K562 (cell line): Measurements from ENCODE around the gene CGB3. TPM values are rescaled to one million over a fixed set of nuclear protein-coding genes. Genes with fewer than 3 reads are reported as not detected.
"Not testable (repeated sequence)": the region's sequence is repeated elsewhere in the genome, so short reads cannot be mapped to it uniquely, and the experiment has no call there.

ENCODE experiments used
- ATAC-seq: fragments of 200-7000 bp; cut with Tn5 transposase; 3 replicates; pipeline ENCODE4 v1.9.1; 2020; ENCODE audit warnings: moderate library complexity
- BruUV-seq: library from RNA; stranded (reverse); fragments of 400-500 nt; replicated peaks from 2 replicates; lab custom pipeline; 2021; lab: Mats Ljungman, UMichigan
- CTCF ChIA-PET: fragments of 300-600 bp; formaldehyde crosslinking; extraction: SDS; loops from one replicate; lab custom pipeline; 2021; ENCODE audit warnings: low intra/inter-chr PET ratio; lab: Yijun Ruan, JAX
- POLR2A ChIA-PET: fragments of 300-600, 350-650 bp; sonication (Branson Sonifier 250); formaldehyde crosslinking; extraction: SDS; loops from one replicate; lab custom pipeline; 2021; ENCODE audit warnings: antibody characterized with exemption, inconsistent platforms; lab: Yijun Ruan, JAX
- DNase-seq, 4 experiments: peaks; one replicate each; pipeline versions ENCODE4 v3.0.0 to v3.0.0-alpha.2; 2011 to 2018; ENCODE audit warnings: low spot score in 3 of 4, mixed read lengths in 3 of 4; ENCODE audit errors: extremely low read depth in 1 of 4
- FAIRE-seq: peaks from 2 replicates; lab custom pipeline; 2011; peaks lifted over from hg19 to GRCh38; lab: Jason Lieb, UNC
- H2AFZ ChIP-seq: 2 replicates; pipeline ENCODE4 v1.6.0; 2011; ENCODE audit warnings: low read depth, low read length, control low read depth, inconsistent platforms
- H3K27ac ChIP-seq: fragments of 200-600 bp; 3 replicates; pipeline ENCODE4 v1.8.0; 2011; ENCODE audit warnings: low read depth, mild to moderate bottlenecking, control low read depth, inconsistent platforms, low read length, moderate library complexity, mixed read lengths; ENCODE audit errors: extremely low read depth
- H3K27me3 ChIP-seq, 2 experiments: fragments of 300-600 bp in 1 of 2; 2 replicates in 1 of 2; 3 replicates in 1 of 2; pipeline versions ENCODE4 v1.6.0 to v1.8.0; 2011; ENCODE audit warnings: inconsistent platforms in 2 of 2, low read length in 2 of 2, mild to moderate bottlenecking in 1 of 2, mixed read lengths in 1 of 2, moderate library complexity in 1 of 2; ENCODE audit not compliant: control insufficient read depth in 2 of 2, insufficient read depth in 2 of 2
- H3K36me3 ChIP-seq: fragments of 300-600 bp; 3 replicates; pipeline ENCODE4 v1.8.0; 2011; ENCODE audit warnings: mild to moderate bottlenecking, low read length, inconsistent platforms; ENCODE audit not compliant: control insufficient read depth, insufficient read depth
- H3K4me1 ChIP-seq, 2 experiments: fragments of 200-600 bp in 1 of 2; replicated peaks in 1 of 2; 2 replicates in 1 of 2; 3 replicates in 1 of 2; pipeline versions ENCODE4 v1.5.1 to v1.8.0; 2011; ENCODE audit warnings: inconsistent platforms in 2 of 2, low read length in 2 of 2, mild to moderate bottlenecking in 1 of 2, mixed read lengths in 1 of 2, moderate library complexity in 1 of 2; ENCODE audit not compliant: control insufficient read depth in 2 of 2, insufficient read depth in 2 of 2
- H3K4me2 ChIP-seq: 2 replicates; pipeline ENCODE4 v1.6.1; 2011; ENCODE audit warnings: low read length, control low read depth, inconsistent platforms, mixed read lengths; ENCODE audit not compliant: insufficient read depth
- H3K4me3 ChIP-seq: fragments of 200-600 bp; sonication (generic), shearing (Covaris generic); 2 replicates; pipeline ENCODE4 v1.5.1; 2016; ENCODE audit warnings: control low read depth, inconsistent platforms
- H3K79me2 ChIP-seq: fragments of 200-600 bp; 3 replicates; pipeline ENCODE4 v1.8.0; 2011; ENCODE audit warnings: low read length, inconsistent platforms; ENCODE audit not compliant: control insufficient read depth, insufficient read depth
- H3K9ac ChIP-seq, 2 experiments: 2 replicates each; pipeline versions ENCODE4 v1.6.0 to v1.6.1; 2011; ENCODE audit warnings: low read depth in 2 of 2, low read length in 2 of 2, control low read depth in 1 of 2, inconsistent platforms in 1 of 2, mild to moderate bottlenecking in 1 of 2, mixed read lengths in 1 of 2; ENCODE audit not compliant: insufficient read depth in 1 of 2
- H3K9me1 ChIP-seq: one replicate; pipeline ENCODE4 v1.6.0; 2011; ENCODE audit warnings: inconsistent platforms, mild to moderate bottlenecking, low read length, moderate library complexity; ENCODE audit not compliant: control insufficient read depth, insufficient read depth
- H3K9me3 ChIP-seq: replicated peaks from 2 replicates; pipeline ENCODE4 v1.5.1; 2011; ENCODE audit warnings: low read depth, low read length, inconsistent platforms; ENCODE audit not compliant: control insufficient read depth, insufficient read depth
- H4K20me1 ChIP-seq: replicated peaks from 2 replicates; pipeline ENCODE4 v1.6.1; 2011; ENCODE audit warnings: low read length, inconsistent platforms, mixed read lengths; ENCODE audit not compliant: control insufficient read depth, insufficient read depth
- CREM ChIP-seq: IDR thresholded peaks from 2 replicates; pipeline ENCODE4 v1.6.1; 2014; ENCODE audit warnings: antibody characterized with exemption, low read depth
- WGBS: fragments of 100-300 bp; shearing (Covaris generic); methylation state at CpG from one replicate; pipeline ENCODE4 v1.1.6; 2016; ENCODE audit warnings: low coverage, mixed read lengths; ENCODE audit not compliant: insufficient coverage; ENCODE audit errors: missing lambda C conversion rate; 5-methylcytosine and 5-hydroxymethylcytosine counted together
- in situ Hi-C: fragments of 300-500 bp; cut with MboI; formaldehyde crosslinking; loops from 4 replicates; pipeline ENCODE4 v1.15.0; 2018; ENCODE audit warnings: inconsistent platforms, mixed read lengths
- intact Hi-C: fragments of 100-400 bp; cut with micrococcal nuclease; formaldehyde crosslinking; loops from 2 replicates; pipeline ENCODE4 v1.14.2; 2022
- polyA plus RNA-seq, 8 experiments: library from polyadenylated mRNA; depleted of rRNA in 4 of 8; stranded (reverse) in 5 of 8; unstranded in 3 of 8; fragments of >200 nt; fragmentation: Nextera tagmentation in 2 of 8; fragmentation: Illumina TruSeq in 1 of 8; extraction: Ambion mirVana in 2 of 8; extraction: Trizol in 1 of 8; gene quantifications; 2 replicates each; pipeline versions ENCODE4 v1.2.1 to v1.2.3, GENCODE V29; 2011 to 2014; ENCODE audit warnings: inconsistent platforms in 1 of 8, missing spikeins in 1 of 8
- total RNA-seq, 7 experiments: library from RNA; depleted of rRNA in 6 of 7; stranded (reverse); fragments of >200 nt in 6 of 7; fragmentation: Illumina TruSeq in 2 of 7; extraction: Trizol in 2 of 7; gene quantifications; 2 replicates each; pipeline versions ENCODE4 v1.2.1 to v1.2.3, GENCODE V29; 2011 to 2021; ENCODE audit warnings: low replicate concordance in 1 of 7

Gene CGB3
- total and polyA plus RNA-seq, 9 of the 15 experiments (the other 6 are each of a cell fraction or from before 2014, with no cell fraction given), result not detected

- H3K36me3 ChIP-seq, H3K4me1 ChIP-seq, H4K20me1 ChIP-seq, DNase-seq, H3K4me2 ChIP-seq, H3K79me2 ChIP-seq, intact Hi-C loops, in situ Hi-C loops, H3K9me1 ChIP-seq, ATAC-seq, BruUV-seq, H3K9me3 ChIP-seq, CTCF ChIA-PET, H2AFZ ChIP-seq, H3K27ac ChIP-seq, H3K9ac ChIP-seq, FAIRE-seq, H3K4me3 ChIP-seq, POLR2A ChIA-PET: not testable (repeated sequence)
- 0 out of 2 replicates have a peak, but pooled peaks have one; percentile 19 for TF ChIP-seq CREM
- H3K27me3 ChIP-seq, result peaks cover 0 to 11% of the 10 kb centered on the region in 2 experiments; a peak in 2 of 5 replicates
- WGBS, result 7% methylated on average over 22 of the region's 24 CpGs
These were observed 26.4 kb upstream of the CGB3 start for GRCh38 chr19:49050376-49051033.

- H3K27me3 ChIP-seq, ATAC-seq, H4K20me1 ChIP-seq, H3K4me1 ChIP-seq, H3K27ac ChIP-seq, BruUV-seq, CTCF ChIA-PET, in situ Hi-C loops, intact Hi-C loops, H3K4me2 ChIP-seq, H3K36me3 ChIP-seq, FAIRE-seq, H2AFZ ChIP-seq, H3K9me1 ChIP-seq, H3K9me3 ChIP-seq, POLR2A ChIA-PET, H3K4me3 ChIP-seq, DNase-seq, H3K79me2 ChIP-seq, H3K9ac ChIP-seq: not testable (repeated sequence)
- WGBS, result 3% methylated on average over 2 of the region's 4 CpGs
These were observed 25.7 kb upstream of the CGB3 start for GRCh38 chr19:49049834-49050233.

GRCh38 chr19:49049011-49049410 is 24.9 kb upstream of the CGB3 start, which contains the start of gene CGB8:
Gene CGB8, minus strand, starts transcription at chr19:49049111. Its CDS starts 372 bp downstream, at chr19:49048739.
- POLR2A ChIA-PET, H3K27me3 ChIP-seq, H3K9ac ChIP-seq, BruUV-seq, H3K4me2 ChIP-seq, FAIRE-seq, H3K36me3 ChIP-seq, in situ Hi-C loops, H3K4me3 ChIP-seq, H3K27ac ChIP-seq, DNase-seq, CTCF ChIA-PET, H3K79me2 ChIP-seq, H4K20me1 ChIP-seq, H2AFZ ChIP-seq, intact Hi-C loops, H3K9me1 ChIP-seq, H3K4me1 ChIP-seq, H3K9me3 ChIP-seq, ATAC-seq: not testable (repeated sequence)
- WGBS, result 9% methylated on average over 10 of the region's 12 CpGs

GRCh38 chr19:49043548-49043947 is 19.4 kb upstream of the CGB3 start, which contains the start of gene CGB5:
Gene CGB5, plus strand, starts transcription at chr19:49043848. Its CDS starts 362 bp downstream, at chr19:49044210.
- in situ Hi-C loops, H3K4me1 ChIP-seq, H3K9me3 ChIP-seq, H3K27me3 ChIP-seq, POLR2A ChIA-PET, CTCF ChIA-PET, FAIRE-seq, H3K4me3 ChIP-seq, H3K4me2 ChIP-seq, DNase-seq, H3K27ac ChIP-seq, BruUV-seq, H3K9ac ChIP-seq, H3K36me3 ChIP-seq, ATAC-seq, intact Hi-C loops, H2AFZ ChIP-seq, H3K79me2 ChIP-seq, H4K20me1 ChIP-seq, H3K9me1 ChIP-seq: not testable (repeated sequence)
- 3% methylated on average over 8 of the region's 15 CpGs for WGBS
